GM12801 (cell line): ENCODE results near the gene HOXA7.

Experiments used
- CTCF ChIP-seq: IDR thresholded peaks from one replicate; pipeline ENCODE4 v1.5.1; 2011; ENCODE audit warnings: control low read depth; ENCODE audit not compliant: insufficient read length; ENCODE audit errors: extremely low read depth

Gene HOXA7

GRCh38 chr7:27108390-27109127 is 47.9 kb downstream of the HOXA7 start:
- TF ChIP-seq CTCF, result no peak

GRCh38 chr7:27107391-27108381 is 48.8 kb downstream of the HOXA7 start:
- TF ChIP-seq CTCF, result no peak

- no peak for TF ChIP-seq CTCF
Measured at GRCh38 chr7:27106901-27107240, 49.6 kb downstream of the HOXA7 start.

- TF ChIP-seq CTCF, result no peak
Measured at GRCh38 chr7:27106181-27106900, 50.1 kb downstream of the HOXA7 start.

GRCh38 chr7:27105301-27106031 is 51.0 kb downstream of the HOXA7 start:
- no peak for TF ChIP-seq CTCF

GRCh38 chr7:27104341-27105058 is 52.0 kb downstream of the HOXA7 start:
- TF ChIP-seq CTCF, result no peak
